HG03457 (cell line): ENCODE data around the gene FGGY.

ENCODE experiments used
- ATAC-seq: cut with Tn5 transposase; IDR thresholded peaks from one replicate; pipeline ENCODE4 v1.9.1; 2021; ENCODE audit warnings: moderate number of reproducible peaks; ENCODE audit not compliant: unreplicated experiment

The FGGY gene

DNA sequence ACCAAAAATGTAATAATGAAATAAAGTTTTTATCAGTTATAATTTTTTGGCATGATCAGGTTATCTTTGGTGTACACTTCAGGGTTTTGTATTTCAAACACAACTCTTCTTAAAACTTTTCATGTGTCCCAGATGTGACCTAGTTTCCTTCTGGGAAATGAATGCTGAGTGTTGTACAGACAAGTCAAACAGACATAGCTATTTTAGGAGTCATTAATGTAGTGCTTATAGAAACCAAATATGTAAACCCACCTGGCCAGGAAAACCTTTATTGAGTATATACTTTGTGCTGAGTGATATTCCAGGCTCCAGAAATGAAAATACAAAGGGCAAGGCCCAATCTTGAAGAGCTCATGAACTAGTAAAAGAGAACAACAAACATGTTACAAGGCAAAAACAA is 491.9 kb downstream of the FGGY start:
- ATAC-seq = no peak

DNA sequence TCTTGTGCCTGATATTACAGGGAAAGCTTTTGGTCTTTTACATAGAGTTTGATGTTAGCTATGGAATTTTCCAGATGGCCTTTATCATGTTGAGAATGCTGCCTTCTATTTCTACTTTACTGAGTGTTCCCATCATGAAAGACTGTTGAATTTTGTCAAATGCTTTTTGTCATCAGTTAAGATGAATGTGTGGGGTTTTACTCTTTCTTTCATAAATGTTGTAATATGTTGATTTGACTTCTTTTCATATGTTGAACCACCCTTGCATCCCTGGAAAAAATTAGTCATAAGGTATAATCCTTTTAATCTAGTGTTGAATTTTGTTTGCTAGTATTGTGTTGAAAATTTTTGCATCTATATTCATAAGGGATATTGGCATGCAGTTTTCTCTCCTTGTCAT is 501.7 kb downstream of the FGGY start:
- no peak for ATAC-seq

DNA sequence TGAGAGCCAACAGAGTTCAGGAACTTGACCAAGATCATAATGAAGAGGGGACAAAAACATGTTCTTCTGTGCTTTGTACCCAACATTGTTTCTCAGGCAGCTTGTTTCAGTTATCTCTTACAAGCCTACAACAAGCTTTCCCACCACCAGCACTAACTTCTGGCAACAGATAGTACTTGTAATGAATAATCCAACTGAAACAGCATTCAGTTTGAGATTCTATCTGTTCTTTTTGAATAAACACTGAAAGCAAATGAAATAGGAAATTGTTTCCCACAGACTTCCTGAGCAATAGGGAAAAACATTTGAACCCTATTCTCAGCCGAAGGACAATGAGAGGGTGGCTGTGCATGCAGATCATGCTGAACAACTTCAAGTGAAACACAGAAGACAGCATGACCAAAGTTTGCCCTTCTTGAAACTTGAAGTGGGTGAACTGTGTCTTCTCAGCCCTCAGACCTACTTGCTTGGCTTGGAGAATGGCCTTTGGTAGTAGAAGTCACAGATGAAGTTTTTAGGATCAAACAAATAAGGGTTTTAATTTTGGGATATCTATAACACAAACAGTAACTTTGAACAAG is 506.7 kb downstream of the FGGY start:
- ATAC-seq = no peak

DNA sequence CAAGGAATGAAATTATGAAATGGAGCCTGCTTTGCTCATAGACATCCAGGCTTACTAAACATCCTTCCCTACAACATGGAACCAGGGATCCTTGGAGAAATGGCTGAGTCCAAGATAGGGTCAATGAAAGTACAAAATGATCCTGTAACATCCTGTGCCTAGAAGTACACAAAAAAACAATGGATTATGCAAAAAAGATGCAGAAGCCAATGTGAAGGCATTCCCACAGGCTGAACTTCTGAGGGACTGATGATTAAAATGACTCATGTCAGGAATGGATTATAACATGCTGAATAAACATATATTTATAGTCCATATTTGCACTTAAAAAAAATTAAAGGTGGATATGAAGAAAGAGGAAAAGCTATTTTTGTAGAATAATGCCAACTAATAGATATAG is 507.4 kb downstream of the FGGY start:
- no peak for ATAC-seq

DNA sequence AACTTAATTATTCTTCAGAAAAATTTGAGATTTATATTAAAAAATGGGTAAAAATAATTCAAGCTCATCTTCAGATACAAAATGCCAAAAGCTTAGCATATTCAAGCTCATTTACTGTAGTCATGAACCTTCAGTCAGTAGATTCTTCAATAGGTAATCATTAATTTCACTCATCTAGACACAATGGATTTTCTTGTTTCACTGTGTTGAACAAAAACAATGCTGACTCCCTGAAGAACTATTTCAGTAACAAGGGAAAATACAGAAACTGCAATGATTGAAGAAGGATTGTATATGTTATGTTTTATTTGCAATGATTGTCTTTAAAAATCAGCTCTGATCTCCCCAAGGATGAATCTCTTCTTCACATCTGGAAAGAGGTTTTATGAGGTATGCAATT is 508.7 kb downstream of the FGGY start:
- no peak for ATAC-seq
